Large intestine (tissue), 3 donors: ENCODE results near the gene ADGRG3. TPM values are rescaled to one million over a fixed set of nuclear protein-coding genes. Genes with fewer than 3 reads are reported as not detected.

Source experiments
- DNase-seq, 2 donors: peaks; one replicate each; pipeline versions ENCODE4 v3.0.0 to v3.0.0-alpha.2; 2013
- H3K27ac ChIP-seq: one replicate; pipeline ENCODE4 v1.5.1; 2013; ENCODE audit warnings: low read length
- H3K27me3 ChIP-seq: 2 replicates; pipeline ENCODE4 v1.6.1; 2013; ENCODE audit warnings: low read length; ENCODE audit not compliant: control insufficient read depth, insufficient read depth
- H3K36me3 ChIP-seq: 2 replicates; pipeline ENCODE4 v1.6.1; 2013; ENCODE audit warnings: low read length; ENCODE audit not compliant: control insufficient read depth, insufficient read depth
- H3K4me1 ChIP-seq: one replicate; pipeline ENCODE4 v1.6.1; 2013; ENCODE audit warnings: low read length; ENCODE audit not compliant: control insufficient read depth, insufficient read depth
- H3K4me3 ChIP-seq: one replicate; pipeline ENCODE4 v1.5.1; 2013; ENCODE audit warnings: low read length
- H3K9me3 ChIP-seq: one replicate; pipeline ENCODE4 v1.6.1; 2013; ENCODE audit warnings: mild to moderate bottlenecking, low read depth, low read length, moderate library complexity; ENCODE audit not compliant: control insufficient read depth
- WGBS: methylation state at CpG from one replicate; pipeline ENCODE4 v1.1.5; 2013; ENCODE audit warnings: low lambda C conversion rate; ENCODE audit not compliant: insufficient coverage; 5-methylcytosine and 5-hydroxymethylcytosine counted together
- polyA plus RNA-seq: library from polyadenylated mRNA; unstranded; fragments of 120-200 nt; gene quantifications from one replicate; pipeline ENCODE4 v1.2.1, GENCODE V29; 2013

The ADGRG3 gene
- polyA plus RNA-seq, 1 donor, result 1.7 TPM

- Histone ChIP-seq H3K4me1 (no peaks in the 10 kb centered on the region), H3K27me3 (no peaks in the 10 kb centered on the region), H3K4me3 (no peak overlapping the region), H3K27ac (no peak overlapping the region), H3K9me3 (no peaks in the 10 kb centered on the region), H3K36me3 (no peaks in the 10 kb centered on the region)
- no peak for DNase-seq
- no CpG with 5 or more reads among the region's 18 CpGs for WGBS
These were observed 15.8 kb downstream of the ADGRG3 start for GRCh38 chr16:57683636-57684545.

- no CpG with 5 or more reads among the region's 8 CpGs for WGBS
These were observed 16.7 kb downstream of the ADGRG3 start for GRCh38 chr16:57684626-57685358.

GRCh38 chr16:57685633-57686032 lies 17.5 kb downstream of the ADGRG3 start:
- Histone ChIP-seq H3K36me3 (no peaks in the 10 kb centered on the region), H3K9me3 (no peaks in the 10 kb centered on the region), H3K4me3 (no peak overlapping the region), H3K27ac (no peak overlapping the region), H3K27me3 (no peaks in the 10 kb centered on the region), H3K4me1 (peaks cover 6% of the 10 kb centered on the region)
- no peak for DNase-seq
- no CpG with 5 or more reads among the region's 11 CpGs for WGBS

More at GRCh38 chr16:57684626-57685358, 16.7 kb downstream of the ADGRG3 start:
- Histone ChIP-seq H3K4me3 (no peak overlapping the region), H3K36me3 (no peaks in the 10 kb centered on the region), H3K9me3 (no peaks in the 10 kb centered on the region), H3K27ac (no peak overlapping the region), H3K27me3 (no peaks in the 10 kb centered on the region), H3K4me1 (peaks cover 6% of the 10 kb centered on the region)
- no peak for DNase-seq

- DNase-seq, result no peak
- no peaks in the 10 kb centered on the region for H3K27me3 ChIP-seq
- H3K4me3 ChIP-seq, result no peak overlapping the region
- H3K36me3 ChIP-seq, result no peaks in the 10 kb centered on the region
- H3K4me1 ChIP-seq, result peaks cover 6% of the 10 kb centered on the region
- WGBS, result no CpG with 5 or more reads among the region's 4 CpGs
- no peaks in the 10 kb centered on the region for H3K9me3 ChIP-seq
- H3K27ac ChIP-seq, result no peak overlapping the region
These were observed 18.5 kb downstream of the ADGRG3 start for GRCh38 chr16:57686577-57686976.

GRCh38 chr16:57687363-57687929 lies 19.3 kb downstream of the ADGRG3 start:
- Histone ChIP-seq H3K27me3 (no peaks in the 10 kb centered on the region), H3K4me3 (no peak overlapping the region), H3K9me3 (no peaks in the 10 kb centered on the region), H3K4me1 (peaks cover 6% of the 10 kb centered on the region), H3K27ac (no peak overlapping the region), H3K36me3 (no peaks in the 10 kb centered on the region)
- 17% methylated on average over 1 of the region's 3 CpGs for WGBS
- peak in 1 of 2 donors; percentile 55 for DNase-seq

GRCh38 chr16:57688487-57688986 lies 20.4 kb downstream of the ADGRG3 start:
- peaks cover 6% of the 10 kb centered on the region for H3K4me1 ChIP-seq
- no peak for DNase-seq
- WGBS, result no CpG with 5 or more reads among the region's 4 CpGs
- no peak overlapping the region for H3K27ac ChIP-seq
- no peaks in the 10 kb centered on the region for H3K36me3 ChIP-seq
- H3K27me3 ChIP-seq, result no peaks in the 10 kb centered on the region
- no peak overlapping the region for H3K4me3 ChIP-seq
- H3K9me3 ChIP-seq, result no peaks in the 10 kb centered on the region

GRCh38 chr16:57688987-57689761 lies 21.1 kb downstream of the ADGRG3 start:
- WGBS, result no CpG with 5 or more reads among the region's 15 CpGs
- no peak overlapping the region for H3K27ac ChIP-seq
- H3K4me3 ChIP-seq, result no peak overlapping the region
- no peaks in the 10 kb centered on the region for H3K27me3 ChIP-seq
- H3K4me1 ChIP-seq, result peaks cover 6% of the 10 kb centered on the region
- no peaks in the 10 kb centered on the region for H3K36me3 ChIP-seq
- no peak for DNase-seq
- no peaks in the 10 kb centered on the region for H3K9me3 ChIP-seq

GRCh38 chr16:57689762-57690558 lies 21.9 kb downstream of the ADGRG3 start:
- H3K27ac ChIP-seq, result no peak overlapping the region
- H3K4me3 ChIP-seq, result no peak overlapping the region
- no peaks in the 10 kb centered on the region for H3K36me3 ChIP-seq
- H3K9me3 ChIP-seq, result no peaks in the 10 kb centered on the region
- 60% methylated on average over 3 of the region's 13 CpGs for WGBS
- H3K27me3 ChIP-seq, result no peaks in the 10 kb centered on the region
- DNase-seq, result peak in 1 of 2 donors; percentile 27
- H3K4me1 ChIP-seq, result peaks cover 11% of the 10 kb centered on the region

- Histone ChIP-seq H3K27me3 (no peaks in the 10 kb centered on the region), H3K4me3 (no peak overlapping the region), H3K4me1 (peaks cover 11% of the 10 kb centered on the region), H3K9me3 (no peaks in the 10 kb centered on the region), H3K27ac (no peak overlapping the region), H3K36me3 (no peaks in the 10 kb centered on the region)
- no peak for DNase-seq
- WGBS, result 86% methylated on average over 1 of the region's 4 CpGs
These were observed 22.8 kb downstream of the ADGRG3 start for GRCh38 chr16:57690782-57691471.
